GM19372 (cell line): ENCODE results near the gene RETREG2.
A peak's percentile ranks its signal among the peaks of the same experiment; 100 is the strongest.
"Not testable (repeated sequence)": the region's sequence is repeated elsewhere in the genome, so short reads cannot be mapped to it uniquely, and the experiment has no call there.

Experiments used
- ATAC-seq: cut with Tn5 transposase; IDR thresholded peaks from one replicate; pipeline ENCODE4 v1.9.1; 2021; ENCODE audit warnings: mild to moderate bottlenecking, low read depth, moderate library complexity; ENCODE audit not compliant: unreplicated experiment

Gene RETREG2

GRCh38 chr2:219186754-219187456 is 8.8 kb downstream of the RETREG2 start:
- ATAC-seq: peak; percentile 51

- ATAC-seq: no peak
Observed at GRCh38 chr2:219197388-219197787, 19.3 kb downstream of the RETREG2 start.

- ATAC-seq: no peak
Observed at GRCh38 chr2:219198974-219199373, 20.9 kb downstream of the RETREG2 start.

- ATAC-seq: no peak
Observed at GRCh38 chr2:219199470-219200211, 21.6 kb downstream of the RETREG2 start.

GRCh38 chr2:219200502-219201326 is 22.6 kb downstream of the RETREG2 start:
- not testable (repeated sequence) for ATAC-seq

GRCh38 chr2:219201331-219201730 is 23.3 kb downstream of the RETREG2 start:
- ATAC-seq: not testable (repeated sequence)

GRCh38 chr2:219204425-219205164 is 26.5 kb downstream of the RETREG2 start:
- ATAC-seq: no peak

GRCh38 chr2:219205165-219205538 is 27.1 kb downstream of the RETREG2 start:
- ATAC-seq: no peak

- ATAC-seq: no peak
Observed at GRCh38 chr2:219205981-219206327, 27.9 kb downstream of the RETREG2 start.

GRCh38 chr2:219206328-219207133 is 28.5 kb downstream of the RETREG2 start, which contains the start of gene ZFAND2B:
Gene ZFAND2B (plus strand): TSS chr2:219206782. CDS start chr2:219206988, 206 bp downstream.
- ATAC-seq: peak; percentile 98

GRCh38 chr2:219207134-219207883 is 29.2 kb downstream of the RETREG2 start:
- no peak for ATAC-seq

- ATAC-seq: no peak
Observed at GRCh38 chr2:219207884-219208740, 30.0 kb downstream of the RETREG2 start.

GRCh38 chr2:219209236-219210195 is 31.4 kb downstream of the RETREG2 start:
- no peak for ATAC-seq

- no peak for ATAC-seq
Observed at GRCh38 chr2:219210196-219210885, 32.3 kb downstream of the RETREG2 start.

- no peak for ATAC-seq
Observed at GRCh38 chr2:219210886-219211362, 32.8 kb downstream of the RETREG2 start.

GRCh38 chr2:219213026-219213415 is 34.9 kb downstream of the RETREG2 start:
- ATAC-seq: no peak
